GM12801 (cell line): Measurements from ENCODE around the gene REPS2.

Source experiments
- CTCF ChIP-seq: IDR thresholded peaks from one replicate; pipeline ENCODE4 v1.5.1; 2011; ENCODE audit warnings: control low read depth; ENCODE audit not compliant: insufficient read length; ENCODE audit errors: extremely low read depth

The REPS2 gene

GRCh38 chrX:16981209-16981608 lies 34.8 kb downstream of the REPS2 start:
- TF ChIP-seq CTCF: no peak

- no peak for TF ChIP-seq CTCF
These were observed 35.5 kb downstream of the REPS2 start for GRCh38 chrX:16981980-16982379.

GRCh38 chrX:16983051-16983450 lies 36.6 kb downstream of the REPS2 start:
- TF ChIP-seq CTCF: no peak

GRCh38 chrX:16985286-16985685 lies 38.8 kb downstream of the REPS2 start:
- TF ChIP-seq CTCF: no peak

- TF ChIP-seq CTCF: no peak
These were observed 39.7 kb downstream of the REPS2 start for GRCh38 chrX:16986169-16986568.

GRCh38 chrX:16989750-16990149 lies 43.3 kb downstream of the REPS2 start:
- no peak for TF ChIP-seq CTCF

GRCh38 chrX:16990839-16991238 lies 44.4 kb downstream of the REPS2 start:
- TF ChIP-seq CTCF: no peak

GRCh38 chrX:16992445-16992844 lies 46.0 kb downstream of the REPS2 start:
- TF ChIP-seq CTCF: no peak
